ENCODE results near the gene PRPF8. TPM values are rescaled to one million over a fixed set of nuclear protein-coding genes. Genes with fewer than 3 reads are reported as not detected.

Gene PRPF8
- total RNA-seq, 4 donors from 2014 or later: 127 to 261 (median 195) TPM

DNA sequence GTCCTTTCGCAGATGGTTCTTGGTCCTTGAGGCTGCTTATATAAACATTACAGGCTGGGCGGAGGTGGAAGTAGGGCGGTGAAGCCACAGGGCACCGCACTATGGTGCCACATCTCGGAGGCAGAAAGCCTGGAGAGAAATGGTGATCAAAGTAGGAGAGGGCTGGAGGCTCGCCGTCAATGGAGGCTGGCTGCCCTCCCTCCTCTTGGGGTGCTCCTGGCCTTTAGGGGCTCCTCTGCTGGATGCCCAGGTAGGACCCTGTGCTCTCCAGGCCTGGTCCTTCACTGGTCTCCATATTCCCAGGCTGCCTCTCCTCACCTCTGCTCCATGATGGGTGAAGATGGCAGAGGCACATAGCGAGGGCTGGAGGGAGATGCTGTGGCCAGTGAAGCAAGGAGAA is 27.6 kb upstream of the PRPF8 start:
- ATAC-seq (no peak), DNase-seq (no peak)
- TF ChIP-seq POLR2A (IDR thresholded peaks at IDR 0.05): no peak
- TF ChIP-seq, protein P1, sequence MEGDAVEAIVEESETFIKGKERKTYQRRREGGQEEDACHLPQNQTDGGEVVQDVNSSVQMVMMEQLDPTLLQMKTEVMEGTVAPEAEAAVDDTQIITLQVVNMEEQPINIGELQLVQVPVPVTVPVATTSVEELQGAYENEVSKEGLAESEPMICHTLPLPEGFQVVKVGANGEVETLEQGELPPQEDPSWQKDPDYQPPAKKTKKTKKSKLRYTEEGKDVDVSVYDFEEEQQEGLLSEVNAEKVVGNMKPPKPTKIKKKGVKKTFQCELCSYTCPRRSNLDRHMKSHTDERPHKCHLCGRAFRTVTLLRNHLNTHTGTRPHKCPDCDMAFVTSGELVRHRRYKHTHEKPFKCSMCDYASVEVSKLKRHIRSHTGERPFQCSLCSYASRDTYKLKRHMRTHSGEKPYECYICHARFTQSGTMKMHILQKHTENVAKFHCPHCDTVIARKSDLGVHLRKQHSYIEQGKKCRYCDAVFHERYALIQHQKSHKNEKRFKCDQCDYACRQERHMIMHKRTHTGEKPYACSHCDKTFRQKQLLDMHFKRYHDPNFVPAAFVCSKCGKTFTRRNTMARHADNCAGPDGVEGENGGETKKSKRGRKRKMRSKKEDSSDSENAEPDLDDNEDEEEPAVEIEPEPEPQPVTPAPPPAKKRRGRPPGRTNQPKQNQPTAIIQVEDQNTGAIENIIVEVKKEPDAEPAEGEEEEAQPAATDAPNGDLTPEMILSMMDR (IDR thresholded peaks at IDR 0.05 in 4 of 5, conservative IDR thresholded peaks at IDR 0.05 in 1 of 5): no peak
- peaks cover 0 to 29% of the 10 kb centered on the region in 2 donors for H3K36me3 ChIP-seq
- H3K27ac ChIP-seq: peak overlapping the region; percentile 3 to 100 (median 100)
- in situ Hi-C loops (cut with MboI; ENCODE audit: low sequenced_read_pairs in 4 of 4) (no loop called here), intact Hi-C loops (cut with DNase I; ENCODE audit: low total_unique reads) (no loop called here)
- peaks cover 27 to 47% of the 10 kb centered on the region in 2 donors for H3K4me1 ChIP-seq
- H3K27me3 ChIP-seq: no peaks in the 10 kb centered on the region
- no peaks in the 10 kb centered on the region for H3K9me3 ChIP-seq
- peak overlapping the region in 2 of 4 donors; percentile 2 to 94 for H3K4me3 ChIP-seq

DNA sequence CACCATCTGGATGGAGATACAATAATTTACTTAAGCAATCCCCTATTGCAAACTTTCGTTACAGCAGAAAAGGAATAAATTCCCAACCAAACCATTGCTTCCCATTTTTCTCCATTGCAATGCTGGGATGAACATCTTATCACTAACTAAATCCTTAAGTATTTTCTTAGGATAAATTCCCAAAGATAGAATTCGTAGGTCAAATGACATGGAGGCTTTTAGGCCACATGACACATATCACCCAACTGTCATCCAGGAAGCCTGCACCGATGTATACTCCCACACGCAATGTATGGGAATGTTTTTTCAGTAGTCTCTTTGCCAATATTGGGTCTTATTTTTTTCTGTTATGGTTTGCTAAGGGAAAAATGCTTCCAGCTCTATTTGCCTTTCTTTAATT is 27.1 kb upstream of the PRPF8 start:
- Histone ChIP-seq H3K9me3 (no peaks in the 10 kb centered on the region), H3K27ac (peak overlapping the region; percentile 3 to 100 (median 100)), H3K27me3 (no peaks in the 10 kb centered on the region), H3K4me1 (peaks cover 27 to 47% of the 10 kb centered on the region in 2 donors), H3K4me3 (peak overlapping the region in 2 of 4 donors; percentile 2 to 94), H3K36me3 (peaks cover 0 to 29% of the 10 kb centered on the region in 2 donors)
- in situ Hi-C loops (cut with MboI; ENCODE audit: low sequenced_read_pairs in 4 of 4): no loop called here
- intact Hi-C loops (cut with DNase I; ENCODE audit: low total_unique reads): no loop called here
- no peak for DNase-seq
- no peak for ATAC-seq
- TF ChIP-seq, protein P1 (IDR thresholded peaks at IDR 0.05 in 4 of 5, conservative IDR thresholded peaks at IDR 0.05 in 1 of 5): no peak
- TF ChIP-seq POLR2A (IDR thresholded peaks at IDR 0.05): no peak

DNA sequence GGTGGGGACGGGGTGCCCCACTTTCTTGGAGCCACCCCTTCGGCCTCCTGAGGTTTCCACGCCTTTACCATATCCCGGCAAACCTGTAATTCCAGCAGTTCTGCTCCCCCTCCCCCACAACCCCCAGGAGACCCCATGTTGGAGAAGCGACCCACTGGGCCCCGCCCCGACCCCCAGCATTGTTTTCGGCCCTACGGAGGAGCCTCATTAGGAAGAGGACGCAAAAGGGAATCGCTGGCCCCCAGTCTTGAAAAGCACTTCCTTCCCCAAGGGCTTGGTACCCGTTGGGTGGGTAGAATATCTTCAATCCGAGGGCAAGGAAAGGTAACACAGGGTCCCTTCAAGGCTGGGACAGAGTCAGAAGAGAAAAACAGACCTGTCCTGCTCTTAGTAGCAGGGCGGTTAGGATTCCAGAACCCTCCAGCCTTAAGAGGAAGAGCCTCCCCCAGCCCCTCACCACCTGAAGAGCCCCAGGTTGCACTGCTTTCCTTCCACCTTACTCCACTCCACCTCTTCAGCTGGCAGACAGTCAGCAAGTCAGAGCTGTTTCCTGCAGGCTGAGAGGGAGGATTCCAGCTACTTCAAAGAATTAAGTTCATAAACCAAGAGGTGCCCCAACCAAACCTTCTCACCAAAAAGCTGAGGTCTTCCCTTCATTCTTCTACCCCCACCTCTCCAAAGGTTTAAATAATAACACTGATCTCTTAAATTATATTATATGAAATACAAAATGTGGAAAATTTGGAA is 26.3 kb upstream of the PRPF8 start:
- ATAC-seq: no peak
- TF ChIP-seq POLR2A (IDR thresholded peaks at IDR 0.05): no peak
- TF ChIP-seq, protein P1 (IDR thresholded peaks at IDR 0.05 in 4 of 5, conservative IDR thresholded peaks at IDR 0.05 in 1 of 5): no peak
- intact Hi-C loops (cut with DNase I; ENCODE audit: low total_unique reads): loop anchor here (1.0 kb wide), 1 partner anchor 27 kb away; the partner anchor contains the start of gene PRPF8
- peak overlapping the region; percentile 57 to 94 (median 64) for H3K4me3 ChIP-seq
- H3K27ac ChIP-seq: peak overlapping the region; percentile 85 to 100 (median 100)
- DNase-seq: no peak
- H3K4me1 ChIP-seq: peaks cover 27 to 47% of the 10 kb centered on the region in 2 donors
- H3K36me3 ChIP-seq: peaks cover 0 to 29% of the 10 kb centered on the region in 2 donors
- H3K9me3 ChIP-seq: no peaks in the 10 kb centered on the region
- in situ Hi-C loops (cut with MboI; ENCODE audit: low sequenced_read_pairs in 4 of 4): no loop called here
- H3K27me3 ChIP-seq: no peaks in the 10 kb centered on the region

DNA sequence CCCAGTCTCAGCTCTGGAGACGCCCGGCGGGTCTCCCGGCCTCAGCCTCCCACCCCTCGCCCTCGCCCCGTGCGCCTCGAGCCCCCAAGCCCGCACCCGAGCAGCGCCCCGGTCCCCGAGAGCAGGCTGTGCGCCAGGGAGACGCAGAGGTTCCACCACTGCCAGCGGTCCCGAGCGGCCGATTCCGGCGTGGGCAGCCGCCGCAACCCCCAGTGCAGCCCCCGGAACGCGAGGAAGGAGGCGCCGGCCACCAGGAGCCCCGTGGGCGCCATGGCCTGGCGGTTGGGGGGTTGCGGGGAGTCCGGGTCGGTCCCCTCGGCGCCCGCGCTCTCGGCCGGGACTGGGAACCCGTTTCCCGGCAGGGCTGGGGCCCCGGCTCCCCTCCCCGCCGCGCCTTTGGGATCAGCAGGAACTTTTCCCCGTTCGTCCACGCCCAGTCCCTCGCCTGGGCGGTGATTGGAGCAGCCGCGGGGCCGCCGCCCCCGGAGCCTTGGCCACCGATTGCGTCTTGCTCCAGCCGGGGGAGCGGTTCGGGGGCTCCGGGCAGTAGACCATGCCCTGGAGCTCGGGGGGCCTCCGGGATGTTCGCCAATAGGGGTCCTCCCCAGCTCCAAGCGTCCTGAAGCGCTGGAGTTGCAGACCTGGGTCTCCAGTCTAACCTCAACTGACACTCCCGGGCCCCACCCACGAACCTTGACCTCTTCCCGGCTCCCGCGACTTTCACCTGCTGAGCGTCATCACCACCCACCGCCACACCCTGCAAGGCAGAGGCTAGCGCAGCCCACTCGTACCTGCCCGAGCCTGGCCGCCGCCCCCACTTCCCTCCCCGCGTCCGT is 25.5 kb upstream of the PRPF8 start, which contains the start of gene TLCD2:
TSS of gene TLCD2 (minus strand) at position 407 of the 836 bp plus-strand sequence. CDS start at position 272, 135 bp downstream.
- Histone ChIP-seq H3K36me3 (peaks cover 0 to 29% of the 10 kb centered on the region in 2 donors), H3K27ac (peak within 1 kb of the TSS; percentile 85 to 100 (median 100)), H3K4me3 (peak within 1 kb of the TSS; percentile 57 to 86 (median 64)), H3K27me3 (no peaks in the 10 kb centered on the region), H3K9me3 (no peaks in the 10 kb centered on the region), H3K4me1 (peaks cover 27 to 47% of the 10 kb centered on the region in 2 donors)
- intact Hi-C loops (cut with DNase I; ENCODE audit: low total_unique reads): loop anchor here (1.0 kb wide), 1 partner anchor 26 kb away; the partner anchor contains the start of gene PRPF8
- peak; percentile 56 to 67 for DNase-seq
- peak; percentile 15 to 23 for ATAC-seq
- in situ Hi-C loops (cut with MboI; ENCODE audit: low sequenced_read_pairs in 4 of 4): no loop called here
- TF ChIP-seq, protein P1 (IDR thresholded peaks at IDR 0.05 in 4 of 5, conservative IDR thresholded peaks at IDR 0.05 in 1 of 5): no peak
- TF ChIP-seq POLR2A (IDR thresholded peaks at IDR 0.05): peak; percentile 37 to 63

All from gastrocnemius medialis (tissue), 4 donors.